Nephron (organoid): ENCODE results near the gene RPL36.

Experiments used
- H3K27ac Mint-ChIP-seq, 3 experiments: 2 replicates each; pipeline ENCODE4 v1.8.0; 2020; ENCODE audit warnings: mixed read lengths in 3 of 3, mild to moderate bottlenecking in 2 of 3, moderate library complexity in 1 of 3
- H3K27me3 Mint-ChIP-seq: 2 replicates; pipeline ENCODE4 v1.8.0; 2021; ENCODE audit warnings: low read depth, mild to moderate bottlenecking, moderate library complexity, mixed read lengths
- H3K36me3 Mint-ChIP-seq: 2 replicates; pipeline ENCODE4 v1.8.0; 2020; ENCODE audit warnings: low read depth, mixed read lengths
- H3K4me1 Mint-ChIP-seq: 2 replicates; pipeline ENCODE4 v1.8.0; 2020; ENCODE audit warnings: mixed read lengths
- H3K4me3 Mint-ChIP-seq, 3 experiments: 2 replicates each; pipeline ENCODE4 v1.8.0; 2020; ENCODE audit warnings: mild to moderate bottlenecking in 3 of 3, mixed read lengths in 3 of 3, moderate library complexity in 2 of 3
- H3K9me3 Mint-ChIP-seq: 2 replicates; pipeline ENCODE4 v1.8.0; 2020; ENCODE audit warnings: mixed read lengths
- CTCF ChIP-seq, 3 experiments: fragments of 200-600 bp; sonication (generic); IDR thresholded peaks; one replicate each; pipeline ENCODE4 v1.5.0; 2021; ENCODE audit warnings: antibody characterized with exemption in 3 of 3; ENCODE audit not compliant: unreplicated experiment in 3 of 3

The RPL36 gene

DNA sequence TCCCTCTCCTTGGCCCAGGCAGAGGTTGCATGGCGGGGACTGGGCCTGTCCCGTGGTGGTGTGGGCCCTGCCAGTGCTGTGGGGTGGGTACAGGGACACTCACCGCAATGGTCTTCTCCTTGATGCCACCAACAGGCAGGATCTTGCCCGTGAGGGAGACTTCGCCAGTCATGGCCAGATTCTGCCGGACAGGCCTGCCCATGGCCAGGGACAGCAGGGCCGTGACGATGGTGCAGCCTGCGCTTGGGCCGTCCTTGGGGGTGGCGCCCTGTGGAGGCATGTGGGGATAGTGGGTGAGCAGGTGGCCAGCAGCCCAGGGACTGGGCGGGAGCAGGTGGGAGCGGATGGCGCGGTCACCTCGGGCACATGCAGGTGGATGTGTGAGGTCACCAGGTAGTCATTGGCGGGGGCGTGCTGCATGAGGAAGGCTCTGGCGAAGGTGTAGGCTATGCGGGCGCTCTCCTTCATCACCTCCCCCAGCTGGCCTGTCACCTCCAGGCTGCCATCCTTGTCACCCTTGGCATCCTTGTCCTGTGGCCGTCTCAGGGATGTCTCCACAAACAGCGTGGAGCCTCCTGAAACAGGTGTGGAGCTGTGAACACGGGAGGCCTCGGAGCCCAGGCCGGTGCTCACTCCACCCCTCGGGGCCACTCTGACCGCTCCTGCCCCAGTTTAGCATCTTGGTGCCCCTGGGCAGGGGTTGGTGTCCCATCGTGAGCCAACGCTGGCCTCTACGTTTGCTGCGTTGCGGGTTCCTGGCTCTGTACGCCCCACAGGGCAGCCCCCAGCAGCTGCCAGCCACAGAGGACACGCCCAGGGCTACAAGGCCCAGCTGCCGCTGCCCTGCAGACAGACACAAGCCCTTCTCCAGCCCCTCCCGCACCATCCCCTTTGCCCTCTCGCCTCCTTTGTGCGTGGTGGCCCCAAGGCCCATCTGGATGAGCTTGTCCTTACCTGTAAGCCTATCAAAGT, 3.4 kb downstream of the RPL36 start:
- Mint-ChIP-seq H3K9me3 (no peaks in the 10 kb centered on the region), H3K27ac (no peak overlapping the region), H3K36me3 (peaks cover 14% of the 10 kb centered on the region), H3K27me3 (peaks cover 8% of the 10 kb centered on the region), H3K4me1 (peaks cover 16% of the 10 kb centered on the region), H3K4me3 (peak overlapping the region in 2 of 3 experiments; percentile 36 to 99)
- TF ChIP-seq CTCF (IDR thresholded peaks at IDR 0.05; ENCODE audit: unreplicated experiment in 3 of 3) = no peak

GRCh38 chr19:5694167-5694955, 4.3 kb downstream of the RPL36 start:
- Mint-ChIP-seq H3K36me3 (peaks cover 21% of the 10 kb centered on the region), H3K9me3 (no peaks in the 10 kb centered on the region), H3K4me1 (peaks cover 16% of the 10 kb centered on the region), H3K27me3 (peaks cover 8% of the 10 kb centered on the region), H3K4me3 (no peak overlapping the region), H3K27ac (no peak overlapping the region)
- TF ChIP-seq CTCF (IDR thresholded peaks at IDR 0.05; ENCODE audit: unreplicated experiment in 3 of 3) = no peak

- H3K9me3 Mint-ChIP-seq = no peaks in the 10 kb centered on the region
- H3K4me1 Mint-ChIP-seq = peaks cover 11% of the 10 kb centered on the region
- H3K27ac Mint-ChIP-seq = no peak overlapping the region
- peaks cover 21% of the 10 kb centered on the region for H3K36me3 Mint-ChIP-seq
- H3K27me3 Mint-ChIP-seq = peaks cover 3% of the 10 kb centered on the region
- no peak overlapping the region for H3K4me3 Mint-ChIP-seq
- no peak for TF ChIP-seq CTCF (IDR thresholded peaks at IDR 0.05; ENCODE audit: unreplicated experiment in 3 of 3)
Observed at GRCh38 chr19:5694956-5695648, 5.0 kb downstream of the RPL36 start.

DNA sequence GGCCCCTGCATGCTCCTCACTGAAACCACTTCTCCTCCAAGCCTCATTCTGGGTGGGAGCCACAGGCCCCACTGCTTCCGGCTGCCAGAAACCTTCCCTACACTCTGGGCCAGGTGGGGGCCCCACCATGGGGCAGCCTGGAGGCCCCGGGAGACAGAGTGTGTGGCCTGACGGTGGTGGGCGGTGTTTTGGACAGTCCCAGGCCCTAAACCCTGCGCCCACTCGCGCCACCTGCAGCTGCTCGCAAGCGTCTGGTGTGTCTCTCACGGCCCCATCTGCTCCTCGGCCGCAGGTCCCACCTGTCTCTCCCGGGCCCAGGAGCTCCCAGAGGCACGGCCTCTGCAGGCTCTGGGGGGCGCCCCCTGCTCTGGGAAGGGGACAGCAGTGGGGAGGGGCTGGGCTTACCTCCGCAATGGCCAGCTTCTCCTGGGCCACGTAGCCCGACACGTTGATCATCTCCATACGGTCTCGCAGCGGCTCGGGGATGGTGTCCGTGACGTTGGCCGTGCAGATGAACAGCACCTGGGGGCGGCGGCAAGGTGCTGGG, 5.6 kb downstream of the RPL36 start:
- peaks cover 26% of the 10 kb centered on the region for H3K36me3 Mint-ChIP-seq
- no peak overlapping the region for H3K4me3 Mint-ChIP-seq
- no peak overlapping the region for H3K27ac Mint-ChIP-seq
- peaks cover 11% of the 10 kb centered on the region for H3K4me1 Mint-ChIP-seq
- TF ChIP-seq CTCF (IDR thresholded peaks at IDR 0.05; ENCODE audit: unreplicated experiment in 3 of 3) = no peak
- H3K9me3 Mint-ChIP-seq = no peaks in the 10 kb centered on the region
- peaks cover 2% of the 10 kb centered on the region for H3K27me3 Mint-ChIP-seq

GRCh38 chr19:5696196-5697021, 6.3 kb downstream of the RPL36 start:
- H3K4me1 Mint-ChIP-seq = peaks cover 11% of the 10 kb centered on the region
- no peaks in the 10 kb centered on the region for H3K9me3 Mint-ChIP-seq
- no peak for TF ChIP-seq CTCF (IDR thresholded peaks at IDR 0.05; ENCODE audit: unreplicated experiment in 3 of 3)
- H3K36me3 Mint-ChIP-seq = peaks cover 33% of the 10 kb centered on the region
- H3K27ac Mint-ChIP-seq = no peak overlapping the region
- no peaks in the 10 kb centered on the region for H3K27me3 Mint-ChIP-seq
- H3K4me3 Mint-ChIP-seq = no peak overlapping the region
